HepG2 (cell line): ENCODE measurements around the gene CTIF. TPM values are rescaled to one million over a fixed set of nuclear protein-coding genes. Genes with fewer than 3 reads are reported as not detected.

Experiments
- ATAC-seq: fragments of 200-7000 bp; cut with Tn5 transposase; 3 replicates; pipeline ENCODE4 v1.9.1; 2020; ENCODE audit warnings: mild to moderate bottlenecking, moderate library complexity
- BruUV-seq: library from RNA; stranded (reverse); fragments of 400-500 nt; replicated peaks from 2 replicates; lab custom pipeline; 2021; lab: Mats Ljungman, UMichigan
- CTCF ChIA-PET: fragments of 300-600 bp; formaldehyde crosslinking; extraction: SDS; loops from one replicate; lab custom pipeline; 2021; ENCODE audit warnings: low total read pairs, inconsistent platforms, low intra/inter-chr PET ratio; lab: Yijun Ruan, JAX
- POLR2A ChIA-PET: fragments of 350-600 bp; sonication (Branson Sonifier 250); formaldehyde crosslinking; loops from one replicate; lab custom pipeline; 2020; ENCODE audit warnings: antibody characterized with exemption, inconsistent platforms; lab: Yijun Ruan, JAX
- DNase-seq: peaks from one replicate; pipeline ENCODE4 v3.0.0-alpha.2; 2015; ENCODE audit warnings: low spot score
- FAIRE-seq: peaks from 3 replicates; lab custom pipeline; 2011; peaks lifted over from hg19 to GRCh38; lab: Jason Lieb, UNC
- H2AFZ ChIP-seq: one replicate; pipeline ENCODE4 v1.6.1; 2011; ENCODE audit warnings: low read length, inconsistent platforms
- H3K27ac ChIP-seq: fragments of 300-600 bp; 3 replicates; pipeline ENCODE4 v1.8.0; 2011; ENCODE audit warnings: mixed run types, mild to moderate bottlenecking, mixed read lengths, low read length, inconsistent platforms; ENCODE audit not compliant: insufficient read depth; ENCODE audit errors: extremely low read length
- H3K27me3 ChIP-seq, 2 experiments: fragments of 200-600 bp in 1 of 2; 2 replicates in 1 of 2; 3 replicates in 1 of 2; pipeline versions ENCODE4 v1.6.0 to v1.8.0; 2011; ENCODE audit warnings: low read length in 2 of 2, mild to moderate bottlenecking in 2 of 2, moderate library complexity in 2 of 2, inconsistent platforms in 1 of 2; ENCODE audit not compliant: insufficient read depth in 2 of 2, control insufficient read depth in 1 of 2
- H3K36me3 ChIP-seq, 2 experiments: fragments of 200-600 bp in 1 of 2; replicated peaks in 1 of 2; 2 replicates in 1 of 2; 3 replicates in 1 of 2; pipeline versions ENCODE4 v1.5.1 to v1.8.0; 2011; ENCODE audit warnings: low read length in 2 of 2, inconsistent platforms in 1 of 2; ENCODE audit not compliant: insufficient read depth in 2 of 2, control insufficient read depth in 1 of 2
- H3K4me1 ChIP-seq: 2 replicates; pipeline ENCODE4 v1.5.1; 2012; ENCODE audit warnings: low read length, inconsistent platforms; ENCODE audit not compliant: insufficient read depth
- H3K4me2 ChIP-seq: 2 replicates; pipeline ENCODE4 v1.6.0; 2011; ENCODE audit warnings: low read depth, low read length, inconsistent platforms
- H3K4me3 ChIP-seq, 3 experiments: fragments of 200-600 bp in 1 of 3; sonication (generic), shearing (Covaris generic) in 1 of 3; replicated peaks in 1 of 3; 2 replicates each; pipeline ENCODE4 v1.5.1; 2011 to 2016; ENCODE audit warnings: low read length in 3 of 3, inconsistent platforms in 2 of 3, low read depth in 2 of 3, mild to moderate bottlenecking in 2 of 3, control low read depth in 1 of 3, mixed read lengths in 1 of 3; ENCODE audit not compliant: insufficient read depth in 1 of 3
- H3K79me2 ChIP-seq: one replicate; pipeline ENCODE4 v1.6.1; 2011; ENCODE audit warnings: low read length, inconsistent platforms; ENCODE audit not compliant: insufficient read depth
- H3K9ac ChIP-seq: 2 replicates; pipeline ENCODE4 v1.6.0; 2011; ENCODE audit warnings: mild to moderate bottlenecking, low read depth, low read length, inconsistent platforms; ENCODE audit not compliant: insufficient read depth
- H3K9me3 ChIP-seq: 2 replicates; pipeline ENCODE4 v1.5.1; 2012; ENCODE audit warnings: mild to moderate bottlenecking, low read length
- H4K20me1 ChIP-seq: 2 replicates; pipeline ENCODE4 v1.6.0; 2011; ENCODE audit warnings: inconsistent platforms, mild to moderate bottlenecking, low read length, moderate library complexity; ENCODE audit not compliant: insufficient read depth
- CC2D1A ChIP-seq: sonication (generic); formaldehyde crosslinking; IDR thresholded peaks from 2 replicates; pipeline ENCODE4 v1.8.1; 2023; ENCODE audit warnings: mild to moderate bottlenecking, missing genetic modification reagents
- ESRRA ChIP-seq: sonication (generic); formaldehyde crosslinking; IDR thresholded peaks from 2 replicates; pipeline ENCODE4 v1.5.1; 2020; ENCODE audit warnings: mild to moderate bottlenecking, low read depth, missing genetic modification reagents
- HNF4G ChIP-seq, 2 experiments: sonication (generic) in 1 of 2; formaldehyde crosslinking in 1 of 2; IDR thresholded peaks; 2 replicates each; pipeline versions ENCODE4 v1.4.0 to v1.6.1; 2011 to 2020; ENCODE audit warnings: borderline replicate concordance in 2 of 2, low read depth in 2 of 2, mild to moderate bottlenecking in 2 of 2, low read length in 1 of 2, missing genetic modification reagents in 1 of 2, moderate library complexity in 1 of 2
- LBX2 ChIP-seq: sonication (generic); formaldehyde crosslinking; IDR thresholded peaks from 2 replicates; pipeline ENCODE4 v1.5.0; 2020; ENCODE audit warnings: missing genetic modification reagents, mild to moderate bottlenecking, borderline replicate concordance
- MAF1 ChIP-seq: sonication (generic); formaldehyde crosslinking; IDR thresholded peaks from 2 replicates; pipeline ENCODE4 v1.5.0; 2020; ENCODE audit warnings: missing genetic modification reagents, borderline replicate concordance
- MED13 ChIP-seq: sonication (generic); formaldehyde crosslinking; IDR thresholded peaks from 2 replicates; pipeline ENCODE4 v1.5.0; 2020; ENCODE audit warnings: missing genetic modification reagents
- NR2C2 ChIP-seq: sonication (generic); formaldehyde crosslinking; IDR thresholded peaks from 2 replicates; pipeline ENCODE4 v1.4.0; 2020; ENCODE audit warnings: missing genetic modification reagents, mild to moderate bottlenecking, moderate library complexity, borderline replicate concordance
- SCMH1 ChIP-seq: sonication (generic); formaldehyde crosslinking; IDR thresholded peaks from 2 replicates; pipeline ENCODE4 v1.9.0; 2021; ENCODE audit warnings: missing genetic modification reagents, mild to moderate bottlenecking, borderline replicate concordance
- SRY ChIP-seq: sonication (generic); formaldehyde crosslinking; IDR thresholded peaks from 2 replicates; pipeline ENCODE4 v1.8.0; 2022; ENCODE audit warnings: mild to moderate bottlenecking, missing genetic modification reagents
- ZBTB40 ChIP-seq, 2 experiments: fragments of 450-650 bp in 1 of 2; sonication (generic) in 1 of 2; formaldehyde crosslinking in 1 of 2; IDR thresholded peaks; 2 replicates each; pipeline versions ENCODE4 v1.6.1 to v1.8.0; 2016 to 2022; ENCODE audit warnings: antibody characterized with exemption in 1 of 2, mild to moderate bottlenecking in 1 of 2, missing genetic modification reagents in 1 of 2
- ZFAT ChIP-seq: sonication (generic); formaldehyde crosslinking; conservative IDR thresholded peaks from 2 replicates; pipeline ENCODE4 v1.8.1; 2023; ENCODE audit warnings: missing genetic modification reagents, inconsistent platforms
- ZNF580 ChIP-seq: IDR thresholded peaks from 2 replicates; pipeline ENCODE4 v1.6.1; 2016; ENCODE audit warnings: low read depth, borderline replicate concordance
- WGBS: methylation state at CpG from one replicate; pipeline ENCODE4 v1.1.6; 2017; ENCODE audit warnings: low lambda C conversion rate; 5-methylcytosine and 5-hydroxymethylcytosine counted together
- in situ Hi-C: cut with HindIII; loops from 2 replicates; pipeline ENCODE4 v1.10.0; 2017; ENCODE audit warnings: low pct_unique_long_range_greater_than_20kb; ENCODE audit not compliant: extremely low pct_ligation_motif_present
- intact Hi-C: fragments of 100-400 bp; cut with micrococcal nuclease; formaldehyde crosslinking; loops from one replicate; pipeline ENCODE4 v1.10.0; 2022; ENCODE audit not compliant: unreplicated experiment
- polyA plus RNA-seq, 8 experiments: library from polyadenylated mRNA; depleted of rRNA in 3 of 8; stranded (reverse) in 7 of 8; unstranded in 1 of 8; fragments of >200 nt; fragmentation: Illumina TruSeq in 4 of 8; extraction: Trizol in 4 of 8; gene quantifications; 2 replicates each; pipeline versions ENCODE4 v1.2.1 to v1.2.3, GENCODE V29; 2011 to 2016; ENCODE audit warnings: low read depth in 4 of 8, missing spikeins in 1 of 8, mixed read lengths in 1 of 8; ENCODE audit not compliant: insufficient read depth in 1 of 8
- total RNA-seq, 5 experiments: library from RNA; depleted of rRNA; stranded (reverse); fragments of >200 nt; fragmentation: Illumina TruSeq; extraction: Trizol; gene quantifications; 2 replicates each; pipeline ENCODE4 v1.2.3, GENCODE V29; 2016; ENCODE audit warnings: low read depth in 1 of 5

Gene CTIF
- total and polyA plus RNA-seq, 2 of the 13 experiments (the other 11 are each of a cell fraction or from before 2014, with no cell fraction given) = 18.2 to 28.0 TPM

- intact Hi-C loops = no loop called here
- CTCF ChIA-PET = no interaction called here
- WGBS = 95% methylated on average over 6 of the region's 6 CpGs
These were observed 223.2 kb downstream of the CTIF start for GRCh38 chr18:48762022-48762421.

More at GRCh38 chr18:48762022-48762421, 223.2 kb downstream of the CTIF start:
- H3K9ac ChIP-seq = no peak overlapping the region
- ATAC-seq (no peak), FAIRE-seq (no peak), DNase-seq (no peak)
- POLR2A ChIA-PET = no interaction called here
- no peaks in the 10 kb centered on the region for H3K9me3 ChIP-seq
- no peak for TF ChIP-seq ZBTB40 (IDR thresholded peaks at IDR 0.05)
- TF ChIP-seq ZBTB40 (CRISPR knock-in tag; IDR thresholded peaks at IDR 0.05) = no peak
- TF ChIP-seq SCMH1 (CRISPR knock-in tag) = no peak
- TF ChIP-seq SRY = no peak
- no peak for TF ChIP-seq ZFAT (CRISPR knock-in tag)
- no peak for TF ChIP-seq ZNF580 (CRISPR knock-in tag)
- TF ChIP-seq MAF1 (CRISPR knock-in tag) = no peak
- TF ChIP-seq HNF4G (IDR thresholded peaks at IDR 0.05; ENCODE audit: borderline replicate concordance, low read depth, low read length) = no peak
- TF ChIP-seq HNF4G (CRISPR knock-in tag; IDR thresholded peaks at IDR 0.05; ENCODE audit: borderline replicate concordance, low read depth) = no peak
- TF ChIP-seq CC2D1A (CRISPR knock-in tag) = no peak
- TF ChIP-seq NR2C2 (CRISPR knock-in tag) = no peak
- no peak for TF ChIP-seq ESRRA (CRISPR knock-in tag)
- no peak for TF ChIP-seq MED13 (CRISPR knock-in tag)
- TF ChIP-seq LBX2 (CRISPR knock-in tag) = no peak
- H3K36me3 ChIP-seq = peaks cover 17 to 76% of the 10 kb centered on the region in 2 experiments; a peak in 4 of 5 replicates
- in situ Hi-C loops = no loop called here
- no peaks in the 10 kb centered on the region for H4K20me1 ChIP-seq
- no peak overlapping the region for H3K4me3 ChIP-seq
- no peak overlapping the region for H3K4me2 ChIP-seq
- H3K27ac ChIP-seq = no peak overlapping the region
- no peak overlapping the region for H2AFZ ChIP-seq
- no peaks in the 10 kb centered on the region for H3K4me1 ChIP-seq
- no peaks in the 10 kb centered on the region for H3K79me2 ChIP-seq
- BruUV-seq = no TSS peak
- H3K27me3 ChIP-seq = no peaks in the 10 kb centered on the region
